GM23248 (cell line): Measurements from ENCODE around the gene CEP112.

Experiments used
- EZH2 ChIP-seq: fragments of 200-600 bp; sonication (generic); IDR thresholded peaks from 2 replicates; pipeline ENCODE4 v1.6.1; 2018; ENCODE audit warnings: antibody characterized with exemption, mild to moderate bottlenecking; ENCODE audit not compliant: insufficient read depth, poor library complexity, severe bottlenecking
- EZH2phosphoT487 ChIP-seq: fragments of 200-600 bp; sonication (generic); IDR thresholded peaks from 2 replicates; pipeline ENCODE4 v1.6.1; 2018; ENCODE audit warnings: antibody characterized with exemption, moderate library complexity, mild to moderate bottlenecking, low read depth; ENCODE audit not compliant: insufficient read depth

DNA sequence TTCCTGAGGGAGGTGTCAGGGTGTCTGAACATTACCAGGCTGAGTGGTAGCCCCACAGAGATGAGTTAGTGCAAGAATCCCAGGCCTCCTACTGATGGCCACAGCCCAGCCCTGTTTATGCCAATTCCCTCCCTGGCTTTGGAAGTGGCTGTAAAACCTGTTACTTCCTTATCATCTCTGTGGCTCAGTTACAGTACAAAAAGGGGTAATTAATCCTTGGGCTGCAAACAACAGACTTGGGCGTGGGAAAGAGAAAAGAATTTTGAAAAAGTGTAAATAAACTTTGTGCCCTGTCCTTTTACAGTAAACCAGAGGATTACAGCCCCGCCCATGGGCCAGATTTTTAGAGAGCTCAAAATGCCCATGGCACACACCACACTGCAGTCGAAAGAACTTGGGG, 557.4 kb downstream of the CEP112 start:
- TF ChIP-seq EZH2phosphoT487 = no peak
- no peak for TF ChIP-seq EZH2
